Astrocyte (in vitro differentiated cells and primary cell): Measurements from ENCODE around the gene PTPRF. TPM values are rescaled to one million over a fixed set of nuclear protein-coding genes. Genes with fewer than 3 reads are reported as not detected.
"Not testable (repeated sequence)": the region's sequence is repeated elsewhere in the genome, so short reads cannot be mapped to it uniquely, and the experiment has no call there.

Source experiments
- DNase-seq: peaks from one replicate; pipeline ENCODE4 v3.0.0-alpha.2; 2010; ENCODE audit warnings: low read depth
- FAIRE-seq: peaks from 2 replicates; lab custom pipeline; 2011; peaks lifted over from hg19 to GRCh38; lab: Jason Lieb, UNC
- H2AFZ ChIP-seq: 2 replicates; pipeline ENCODE4 v1.6.0; 2012; ENCODE audit warnings: low read depth, low read length, inconsistent platforms
- H3K27ac ChIP-seq: 2 replicates; pipeline ENCODE4 v1.5.1; 2011; ENCODE audit warnings: low read depth, low read length, inconsistent platforms
- H3K27me3 ChIP-seq: 2 replicates; pipeline ENCODE4 v1.6.0; 2011; ENCODE audit warnings: low read length, inconsistent platforms; ENCODE audit not compliant: insufficient read depth
- H3K36me3 ChIP-seq: 2 replicates; pipeline ENCODE4 v1.5.1; 2011; ENCODE audit warnings: low read length, inconsistent platforms; ENCODE audit not compliant: insufficient read depth
- H3K4me1 ChIP-seq: 2 replicates; pipeline ENCODE4 v1.5.1; 2011; ENCODE audit warnings: low read length, inconsistent platforms; ENCODE audit not compliant: insufficient read depth
- H3K4me2 ChIP-seq: 2 replicates; pipeline ENCODE4 v1.6.0; 2012; ENCODE audit warnings: low read length, inconsistent platforms
- H3K4me3 ChIP-seq: 2 replicates; pipeline ENCODE4 v1.5.1; 2011; ENCODE audit warnings: low read depth, mild to moderate bottlenecking, low read length, inconsistent platforms; ENCODE audit not compliant: insufficient read depth
- H3K79me2 ChIP-seq: 2 replicates; pipeline ENCODE4 v1.6.0; 2012; ENCODE audit warnings: mild to moderate bottlenecking, low read length, inconsistent platforms; ENCODE audit not compliant: insufficient read depth
- H3K9ac ChIP-seq: 2 replicates; pipeline ENCODE4 v1.6.0; 2012; ENCODE audit warnings: mild to moderate bottlenecking, low read length, inconsistent platforms
- H3K9me3 ChIP-seq: 2 replicates; pipeline ENCODE4 v1.5.1; 2012; ENCODE audit warnings: low read depth, mild to moderate bottlenecking, low read length, inconsistent platforms; ENCODE audit not compliant: insufficient read depth
- H4K20me1 ChIP-seq: 2 replicates; pipeline ENCODE4 v1.6.0; 2012; ENCODE audit warnings: low read length, inconsistent platforms; ENCODE audit not compliant: insufficient read depth
- H3K27ac Mint-ChIP-seq: one replicate; pipeline ENCODE4 v1.8.0; 2021; ENCODE audit warnings: mild to moderate bottlenecking, mixed read lengths; ENCODE audit not compliant: unreplicated experiment
- H3K27me3 Mint-ChIP-seq: one replicate; pipeline ENCODE4 v1.8.0; 2021; ENCODE audit warnings: low read depth, mixed read lengths; ENCODE audit not compliant: unreplicated experiment
- H3K36me3 Mint-ChIP-seq: one replicate; pipeline ENCODE4 v1.8.0; 2021; ENCODE audit warnings: low read depth, mixed read lengths; ENCODE audit not compliant: unreplicated experiment
- H3K4me1 Mint-ChIP-seq: one replicate; pipeline ENCODE4 v1.8.0; 2021; ENCODE audit warnings: low read depth, mixed read lengths; ENCODE audit not compliant: unreplicated experiment
- H3K4me3 Mint-ChIP-seq: one replicate; pipeline ENCODE4 v1.8.0; 2021; ENCODE audit warnings: mild to moderate bottlenecking, moderate library complexity, mixed read lengths; ENCODE audit not compliant: unreplicated experiment
- H3K9me3 Mint-ChIP-seq: one replicate; pipeline ENCODE4 v1.8.0; 2021; ENCODE audit warnings: mild to moderate bottlenecking, mixed read lengths; ENCODE audit not compliant: unreplicated experiment
- CTCF ChIP-seq: IDR thresholded peaks from 2 replicates; pipeline ENCODE4 v1.5.1; 2011; ENCODE audit warnings: low read depth, mild to moderate bottlenecking, inconsistent platforms, low read length, moderate library complexity; ENCODE audit not compliant: insufficient read depth
- EZH2 ChIP-seq: IDR thresholded peaks from 2 replicates; pipeline ENCODE4 v1.6.1; 2012; ENCODE audit warnings: mild to moderate bottlenecking, low read length, inconsistent platforms; ENCODE audit not compliant: insufficient read depth
- total RNA-seq: library from RNA; stranded (reverse); gene quantifications from 2 replicates; pipeline ENCODE4 v1.2.1, GENCODE V29; 2021

PTPRF gene
- total RNA-seq, 1 donor from 2014 or later = 275 TPM

GRCh38 chr1:43499898-43500297 lies 30.8 kb upstream of the PTPRF start:
- Histone ChIP-seq H3K4me3 (no peak overlapping the region), H3K9me3 (no peaks in the 10 kb centered on the region), H2AFZ (no peak overlapping the region), H3K27ac (no peak overlapping the region), H4K20me1 (no peaks in the 10 kb centered on the region), H3K36me3 (no peaks in the 10 kb centered on the region), H3K27me3 (no peaks in the 10 kb centered on the region), H3K79me2 (no peaks in the 10 kb centered on the region), H3K9ac (no peak overlapping the region), H3K4me1 (no peaks in the 10 kb centered on the region), H3K4me2 (no peak overlapping the region)
- H3K27me3 Mint-ChIP-seq = peaks cover 8% of the 10 kb centered on the region
- no peak overlapping the region for H3K4me3 Mint-ChIP-seq
- no peaks in the 10 kb centered on the region for H3K36me3 Mint-ChIP-seq
- peaks cover 3% of the 10 kb centered on the region for H3K9me3 Mint-ChIP-seq
- FAIRE-seq (no peak), DNase-seq (no peak)
- H3K27ac Mint-ChIP-seq = no peak overlapping the region
- H3K4me1 Mint-ChIP-seq = no peaks in the 10 kb centered on the region
- TF ChIP-seq CTCF (no peak), EZH2 (no peak)

- H3K79me2 ChIP-seq, H2AFZ ChIP-seq, H3K9ac ChIP-seq, H3K4me1 Mint-ChIP-seq, H3K4me3 ChIP-seq, H3K36me3 Mint-ChIP-seq, H3K9me3 ChIP-seq, FAIRE-seq, H3K4me3 Mint-ChIP-seq, H3K4me2 ChIP-seq, H3K9me3 Mint-ChIP-seq, H3K36me3 ChIP-seq, H3K27ac Mint-ChIP-seq, H4K20me1 ChIP-seq, DNase-seq, H3K27ac ChIP-seq, H3K4me1 ChIP-seq, H3K27me3 ChIP-seq: not testable (repeated sequence)
- H3K27me3 Mint-ChIP-seq = peaks cover 14% of the 10 kb centered on the region
These were observed 28.9 kb upstream of the PTPRF start for GRCh38 chr1:43501806-43502205.

GRCh38 chr1:43503534-43503933 lies 27.1 kb upstream of the PTPRF start:
- no peaks in the 10 kb centered on the region for H4K20me1 ChIP-seq
- no peak overlapping the region for H3K27ac ChIP-seq
- H3K4me1 Mint-ChIP-seq = no peaks in the 10 kb centered on the region
- no peaks in the 10 kb centered on the region for H3K36me3 Mint-ChIP-seq
- H3K27me3 ChIP-seq = no peaks in the 10 kb centered on the region
- no peak overlapping the region for H3K9ac ChIP-seq
- no peak overlapping the region for H3K4me3 Mint-ChIP-seq
- FAIRE-seq (no peak), DNase-seq (no peak)
- no peaks in the 10 kb centered on the region for H3K4me1 ChIP-seq
- no peak overlapping the region for H3K4me3 ChIP-seq
- no peaks in the 10 kb centered on the region for H3K79me2 ChIP-seq
- no peak overlapping the region for H3K27ac Mint-ChIP-seq
- H3K27me3 Mint-ChIP-seq = peaks cover 23% of the 10 kb centered on the region
- H2AFZ ChIP-seq = no peak overlapping the region
- peaks cover 8% of the 10 kb centered on the region for H3K9me3 Mint-ChIP-seq
- H3K36me3 ChIP-seq = no peaks in the 10 kb centered on the region
- H3K4me2 ChIP-seq = no peak overlapping the region
- H3K9me3 ChIP-seq = no peaks in the 10 kb centered on the region
- TF ChIP-seq CTCF (no peak), EZH2 (no peak)
